CD14-positive monocyte (primary cell): ENCODE results near the gene LAMC1. TPM values are rescaled to one million over a fixed set of nuclear protein-coding genes. Genes with fewer than 3 reads are reported as not detected.

Source experiments
- DNase-seq, 3 donors: peaks; one replicate each; pipeline ENCODE4 v3.0.0-alpha.2; 2011 to 2022
- H2AFZ ChIP-seq: 2 replicates; pipeline ENCODE4 v1.6.0; 2012; ENCODE audit warnings: mild to moderate bottlenecking, low read depth, low read length, inconsistent platforms; ENCODE audit not compliant: insufficient read depth, poor library complexity, severe bottlenecking
- H3K27ac ChIP-seq, 2 donors: 1 replicate in 1 of 2; 2 replicates in 1 of 2; pipeline ENCODE4 v1.5.1; 2012 to 2013; ENCODE audit warnings: low read length in 2 of 2, control low read depth in 1 of 2, inconsistent platforms in 1 of 2, low read depth in 1 of 2, mild to moderate bottlenecking in 1 of 2
- H3K27me3 ChIP-seq, 2 donors: one replicate each; pipeline versions ENCODE4 v1.6.0 to v1.6.1; 2011 to 2013; ENCODE audit warnings: low read length in 2 of 2; ENCODE audit not compliant: control insufficient read depth in 2 of 2, insufficient read depth in 2 of 2
- H3K36me3 ChIP-seq, 2 donors: replicated peaks in 1 of 2; 1 replicate in 1 of 2; 2 replicates in 1 of 2; pipeline versions ENCODE4 v1.5.1 to v1.6.1; 2012 to 2013; ENCODE audit warnings: low read length in 2 of 2, control low read depth in 1 of 2, inconsistent platforms in 1 of 2, mild to moderate bottlenecking in 1 of 2; ENCODE audit not compliant: insufficient read depth in 2 of 2, control insufficient read depth in 1 of 2
- H3K4me1 ChIP-seq, 2 donors: 1 replicate in 1 of 2; 2 replicates in 1 of 2; pipeline versions ENCODE4 v1.5.1 to v1.6.1; 2012 to 2013; ENCODE audit warnings: low read length in 2 of 2, control low read depth in 1 of 2, inconsistent platforms in 1 of 2, mild to moderate bottlenecking in 1 of 2, moderate library complexity in 1 of 2; ENCODE audit not compliant: insufficient read depth in 2 of 2, control insufficient read depth in 1 of 2
- H3K4me2 ChIP-seq: replicated peaks from 2 replicates; pipeline ENCODE3; 2012; ENCODE audit warnings: low read length, moderate library complexity, mild to moderate bottlenecking; ENCODE audit not compliant: poor library complexity, severe bottlenecking; ENCODE audit errors: extremely low read depth
- H3K4me3 ChIP-seq, 3 experiments: fragments of 200-600 bp in 1 of 3; sonication (generic) in 1 of 3; replicated peaks in 1 of 3; 1 replicate in 2 of 3; 2 replicates in 1 of 3; pipeline ENCODE4 v1.5.1; 2011 to 2013; ENCODE audit warnings: low read length in 3 of 3, mild to moderate bottlenecking in 3 of 3, control low read depth in 2 of 3, low read depth in 2 of 3, inconsistent platforms in 1 of 3, moderate library complexity in 1 of 3
- H3K79me2 ChIP-seq: 2 replicates; pipeline ENCODE4 v1.6.0; 2012; ENCODE audit warnings: mild to moderate bottlenecking, control low read depth, inconsistent platforms, low read length, moderate library complexity; ENCODE audit not compliant: insufficient read depth
- H3K9ac ChIP-seq: 2 replicates; pipeline ENCODE4 v1.6.0; 2017; ENCODE audit warnings: low read length, mild to moderate bottlenecking; ENCODE audit not compliant: insufficient read depth, poor library complexity, severe bottlenecking
- H3K9me3 ChIP-seq, 2 donors: replicated peaks in 1 of 2; 1 replicate in 1 of 2; 2 replicates in 1 of 2; pipeline versions ENCODE4 v1.5.1 to v1.6.1; 2012 to 2013; ENCODE audit warnings: low read length in 2 of 2, control low read depth in 1 of 2; ENCODE audit not compliant: control insufficient read depth in 1 of 2, insufficient read depth in 1 of 2
- H4K20me1 ChIP-seq: 2 replicates; pipeline ENCODE4 v1.6.0; 2012; ENCODE audit warnings: mild to moderate bottlenecking, low read length, control low read depth, moderate library complexity; ENCODE audit not compliant: insufficient read depth
- H3K27ac Mint-ChIP-seq, 7 donors: one replicate each; pipeline ENCODE4 v1.8.0; 2020; ENCODE audit warnings: mild to moderate bottlenecking in 7 of 7, mixed read lengths in 7 of 7, moderate library complexity in 6 of 7, inconsistent platforms in 2 of 7
- H3K27me3 Mint-ChIP-seq, 3 donors: one replicate each; pipeline ENCODE4 v1.8.0; 2021 to 2022; ENCODE audit warnings: low read depth in 3 of 3, mild to moderate bottlenecking in 3 of 3, mixed read lengths in 3 of 3, moderate library complexity in 3 of 3, inconsistent platforms in 1 of 3
- H3K36me3 Mint-ChIP-seq, 2 donors: one replicate each; pipeline ENCODE4 v1.8.0; 2020; ENCODE audit warnings: mixed read lengths in 2 of 2, inconsistent platforms in 1 of 2, mild to moderate bottlenecking in 1 of 2
- H3K4me1 Mint-ChIP-seq: one replicate; pipeline ENCODE4 v1.8.0; 2020; ENCODE audit warnings: mild to moderate bottlenecking, mixed read lengths
- H3K4me3 Mint-ChIP-seq, 2 donors: one replicate each; pipeline ENCODE4 v1.8.0; 2020; ENCODE audit warnings: mild to moderate bottlenecking in 2 of 2, mixed read lengths in 2 of 2, moderate library complexity in 1 of 2
- H3K9me3 Mint-ChIP-seq, 7 donors: one replicate each; pipeline ENCODE4 v1.8.0; 2020 to 2022; ENCODE audit warnings: mixed read lengths in 7 of 7, mild to moderate bottlenecking in 6 of 7, moderate library complexity in 6 of 7, inconsistent platforms in 2 of 7
- CTCF ChIP-seq: fragments of 200-600 bp; IDR thresholded peaks from one replicate; pipeline ENCODE4 v1.8.0; 2022; ENCODE audit warnings: antibody characterized with exemption, mild to moderate bottlenecking
- WGBS: methylation state at CpG from one replicate; pipeline ENCODE4 v1.1.5; 2013; ENCODE audit warnings: missing lambda C conversion rate; ENCODE audit not compliant: insufficient coverage; 5-methylcytosine and 5-hydroxymethylcytosine counted together
- intact Hi-C, 2 donors: fragments of 100-400 bp; cut with micrococcal nuclease; formaldehyde crosslinking; loops; one replicate each; pipeline versions ENCODE4 v1.15.0 to v1.15.1; 2023
- polyA plus RNA-seq, 3 donors: library from polyadenylated mRNA; depleted of rRNA in 1 of 3; unstranded in 2 of 3; stranded (reverse) in 1 of 3; fragments of 300-500 nt in 2 of 3; fragments of >200 nt in 1 of 3; fragmentation: Illumina TruSeq in 2 of 3; gene quantifications; 1 replicate in 2 of 3; 2 replicates in 1 of 3; pipeline ENCODE4 v1.2.3, GENCODE V29; 2012 to 2021

The LAMC1 gene
- polyA plus RNA-seq, 3 donors, result 0.34 to 1.7 (median 0.95) TPM

DNA sequence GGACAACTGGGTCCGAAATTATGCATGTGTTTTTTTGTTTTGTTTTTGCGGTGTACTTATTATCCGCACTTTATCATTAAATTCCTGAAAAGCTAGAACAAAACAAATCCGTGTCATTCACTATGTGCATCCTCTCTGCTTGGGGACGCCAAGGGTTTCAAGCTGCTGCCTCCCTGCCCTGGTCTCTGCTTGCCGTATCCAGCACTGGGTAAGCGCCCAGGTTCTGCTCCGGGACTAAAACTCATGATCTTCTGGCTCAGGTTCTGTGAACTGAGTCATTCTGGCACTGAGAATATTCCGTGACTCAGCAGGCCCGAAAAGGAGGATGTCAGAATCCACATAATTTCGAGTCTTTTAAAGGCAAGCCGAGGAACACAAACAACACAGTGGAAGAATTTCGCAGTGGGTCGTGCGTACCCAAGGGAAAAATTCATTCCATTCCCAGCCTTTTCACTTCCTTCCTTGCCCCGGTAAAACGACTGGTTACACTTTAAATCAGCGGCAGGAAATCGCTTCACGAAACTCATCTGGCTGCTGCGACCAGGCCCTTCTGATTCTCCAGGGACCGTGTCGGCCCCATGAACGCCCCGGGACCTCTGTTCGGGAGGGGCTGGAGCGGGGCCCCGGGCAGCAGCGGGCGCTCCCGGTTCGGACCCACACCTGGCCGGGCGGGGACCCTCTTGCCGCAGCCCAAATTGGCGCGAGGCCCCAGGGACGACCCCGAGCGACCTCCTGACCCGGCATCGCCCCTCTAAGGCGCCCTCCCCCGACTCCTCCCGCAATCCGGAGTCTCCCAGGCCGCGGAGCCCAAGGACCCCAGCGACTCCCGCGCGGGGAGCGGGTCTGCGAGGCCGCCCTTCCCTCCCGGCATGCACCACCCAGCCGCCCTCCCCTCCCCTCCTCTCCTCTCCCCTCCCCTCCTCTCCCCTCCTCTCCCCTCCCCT lies 746 bp upstream of the LAMC1 start:
- Histone ChIP-seq H3K79me2 (no peaks in the 10 kb centered on the region), H3K27me3 (peaks cover 21 to 72% of the 10 kb centered on the region in 2 donors), H3K4me2 (peak overlapping the region; percentile 92), H3K27ac (peak overlapping the region in 1 of 2 donors; percentile 30), H2AFZ (peak overlapping the region; percentile 82), H4K20me1 (no peaks in the 10 kb centered on the region), H3K9me3 (no peaks in the 10 kb centered on the region), H3K36me3 (no peaks in the 10 kb centered on the region), H3K4me3 (peak overlapping the region; percentile 55 to 76 (median 56)), H3K4me1 (peaks cover 19 to 21% of the 10 kb centered on the region in 2 donors), H3K9ac (peak overlapping the region; percentile 74)
- H3K27me3 Mint-ChIP-seq, result peaks cover 31 to 67% (median 48%) of the 10 kb centered on the region in 3 donors
- TF ChIP-seq CTCF, result no peak
- peaks cover 22% of the 10 kb centered on the region for H3K4me1 Mint-ChIP-seq
- intact Hi-C loops, result no loop called here
- peaks cover 0 to 6% (median 3%) of the 10 kb centered on the region in 7 donors for H3K9me3 Mint-ChIP-seq
- WGBS, result under 1% methylated on average over 41 of the region's 57 CpGs
- H3K27ac Mint-ChIP-seq, result peak overlapping the region in 6 of 7 donors; percentile 36 to 85 (median 62)
- H3K36me3 Mint-ChIP-seq, result peaks cover 0 to 3% of the 10 kb centered on the region in 2 donors
- DNase-seq, result peak; percentile 52 to 75 (median 65)
- peak overlapping the region; percentile 80 to 94 for H3K4me3 Mint-ChIP-seq

- H3K4me1 Mint-ChIP-seq, result peaks cover 22% of the 10 kb centered on the region
- peak overlapping the region in 2 of 7 donors; percentile 2 to 45 for H3K27ac Mint-ChIP-seq
- peak in 1 of 3 donors; percentile 10 for DNase-seq
- peaks cover 0 to 3% of the 10 kb centered on the region in 2 donors for H3K36me3 Mint-ChIP-seq
- peak overlapping the region; percentile 92 for H3K4me2 ChIP-seq
- H3K36me3 ChIP-seq, result no peaks in the 10 kb centered on the region
- H4K20me1 ChIP-seq, result no peaks in the 10 kb centered on the region
- intact Hi-C loops, result no loop called here
- peaks cover 19 to 21% of the 10 kb centered on the region in 2 donors for H3K4me1 ChIP-seq
- H3K4me3 Mint-ChIP-seq, result peak overlapping the region; percentile 82 to 90
- H3K9me3 Mint-ChIP-seq, result peaks cover 0 to 6% (median 3%) of the 10 kb centered on the region in 7 donors
- H3K27me3 ChIP-seq, result peaks cover 21 to 72% of the 10 kb centered on the region in 2 donors
- peak overlapping the region; percentile 74 for H3K9ac ChIP-seq
- H3K9me3 ChIP-seq, result no peaks in the 10 kb centered on the region
- peak overlapping the region; percentile 76 for H2AFZ ChIP-seq
- H3K27me3 Mint-ChIP-seq, result peaks cover 31 to 63% (median 46%) of the 10 kb centered on the region in 3 donors
- no peak overlapping the region for H3K27ac ChIP-seq
- H3K4me3 ChIP-seq, result peak overlapping the region; percentile 56 to 76 (median 58)
- WGBS, result under 1% methylated on average over 67 of the region's 68 CpGs
- TF ChIP-seq CTCF, result peak; percentile 26
- no peaks in the 10 kb centered on the region for H3K79me2 ChIP-seq
These were observed 539 bp downstream of the LAMC1 start for GRCh38 chr1:183023601-183024316.
